ENCODE measurements around the gene MGAT4C. TPM values are rescaled to one million over a fixed set of nuclear protein-coding genes. Genes with fewer than 3 reads are reported as not detected.
"Not testable (repeated sequence)": the region's sequence is repeated elsewhere in the genome, so short reads cannot be mapped to it uniquely, and the experiment has no call there.

Gene MGAT4C
- total RNA-seq, 1 donor from 2014 or later, result not detected

- no peak overlapping the region for H3K4me3 ChIP-seq (ENCODE audit: low read depth, low read length)
- DNase-seq (ENCODE audit: low read depth), result no peak
- TF ChIP-seq CTCF (conservative IDR thresholded peaks at IDR 0.05; ENCODE audit: low read depth, low read length), result no peak
Measured at GRCh38 chr12:86145156-86145555, 111.0 kb downstream of the MGAT4C start.

- TF ChIP-seq CTCF (conservative IDR thresholded peaks at IDR 0.05; ENCODE audit: low read depth, low read length), result no peak
- H3K4me3 ChIP-seq (ENCODE audit: low read depth, low read length), result no peak overlapping the region
- no peak for DNase-seq (ENCODE audit: low read depth)
Measured at GRCh38 chr12:86143162-86143561, 113.0 kb downstream of the MGAT4C start.

GRCh38 chr12:86139671-86140070, 116.5 kb downstream of the MGAT4C start:
- no peak for DNase-seq (ENCODE audit: low read depth)
- no peak overlapping the region for H3K4me3 ChIP-seq (ENCODE audit: low read depth, low read length)
- TF ChIP-seq CTCF (conservative IDR thresholded peaks at IDR 0.05; ENCODE audit: low read depth, low read length), result no peak

- no peak for DNase-seq (ENCODE audit: low read depth)
- no peak overlapping the region for H3K4me3 ChIP-seq (ENCODE audit: low read depth, low read length)
- TF ChIP-seq CTCF (conservative IDR thresholded peaks at IDR 0.05; ENCODE audit: low read depth, low read length), result no peak
Measured at GRCh38 chr12:86138770-86139169, 117.4 kb downstream of the MGAT4C start.

GRCh38 chr12:86137936-86138335, 118.3 kb downstream of the MGAT4C start:
- no peak for TF ChIP-seq CTCF (conservative IDR thresholded peaks at IDR 0.05; ENCODE audit: low read depth, low read length)
- H3K4me3 ChIP-seq (ENCODE audit: low read depth, low read length), result no peak overlapping the region
- peak; percentile 76 for DNase-seq (ENCODE audit: low read depth)

- DNase-seq (ENCODE audit: low read depth), result no peak
- H3K4me3 ChIP-seq (ENCODE audit: low read depth, low read length), result no peak overlapping the region
Measured at GRCh38 chr12:86134561-86134960, 121.6 kb downstream of the MGAT4C start.

GRCh38 chr12:86126900-86127299, 129.3 kb downstream of the MGAT4C start:
- DNase-seq (ENCODE audit: low read depth); H3K4me3 ChIP-seq (ENCODE audit: low read depth, low read length): not testable (repeated sequence)

More at GRCh38 chr12:86134561-86134960, 121.6 kb downstream of the MGAT4C start:
- no peak for TF ChIP-seq CTCF (conservative IDR thresholded peaks at IDR 0.05; ENCODE audit: low read depth, low read length)
